Trophoblast cell (in vitro differentiated cells and primary cell): ENCODE data around the gene C1orf122.

ENCODE experiments used
- DNase-seq, 2 donors: peaks; one replicate each; pipeline ENCODE4 v3.0.0-alpha.2; 2016
- H2AFZ ChIP-seq: 2 replicates; pipeline ENCODE4 v1.6.1; 2013; ENCODE audit warnings: low read length, moderate library complexity, mild to moderate bottlenecking; ENCODE audit not compliant: insufficient read depth, poor library complexity
- H2AK5ac ChIP-seq: 2 replicates; pipeline ENCODE4 v1.6.1; 2013; ENCODE audit warnings: mild to moderate bottlenecking, low read length
- H2BK120ac ChIP-seq: 2 replicates; pipeline ENCODE4 v1.6.1; 2013; ENCODE audit warnings: low read length, mild to moderate bottlenecking, moderate library complexity; ENCODE audit not compliant: insufficient read depth, poor library complexity
- H2BK12ac ChIP-seq: 2 replicates; pipeline ENCODE4 v1.6.1; 2013; ENCODE audit warnings: mild to moderate bottlenecking, low read length, moderate library complexity
- H2BK5ac ChIP-seq: 2 replicates; pipeline ENCODE4 v1.6.1; 2013; ENCODE audit warnings: low read length, low read depth, moderate library complexity, mild to moderate bottlenecking; ENCODE audit not compliant: poor library complexity
- H3K14ac ChIP-seq: 2 replicates; pipeline ENCODE4 v1.6.1; 2013; ENCODE audit warnings: mild to moderate bottlenecking, low read length
- H3K18ac ChIP-seq: 2 replicates; pipeline ENCODE4 v1.6.1; 2013; ENCODE audit warnings: mild to moderate bottlenecking, low read length
- H3K23ac ChIP-seq: 2 replicates; pipeline ENCODE4 v1.6.1; 2013; ENCODE audit warnings: low read length
- H3K27ac ChIP-seq: 2 replicates; pipeline ENCODE4 v1.5.1; 2013; ENCODE audit warnings: low read depth, mild to moderate bottlenecking, inconsistent platforms, low read length, moderate library complexity
- H3K27me3 ChIP-seq: 2 replicates; pipeline ENCODE4 v1.6.1; 2013; ENCODE audit warnings: inconsistent platforms, mild to moderate bottlenecking, low read length, moderate library complexity; ENCODE audit not compliant: insufficient read depth
- H3K36me3 ChIP-seq, 2 experiments: 1 replicate in 1 of 2; 2 replicates in 1 of 2; pipeline ENCODE4 v1.6.1; 2013; ENCODE audit warnings: low read length in 2 of 2, mild to moderate bottlenecking in 2 of 2, moderate library complexity in 1 of 2; ENCODE audit not compliant: insufficient read depth in 2 of 2, control insufficient read depth in 1 of 2
- H3K4ac ChIP-seq: 2 replicates; pipeline ENCODE4 v1.6.1; 2013; ENCODE audit warnings: low read depth, mild to moderate bottlenecking, low read length, moderate library complexity
- H3K4me1 ChIP-seq, 2 experiments: 1 replicate in 1 of 2; 2 replicates in 1 of 2; pipeline ENCODE4 v1.6.1; 2013; ENCODE audit warnings: low read length in 2 of 2, mild to moderate bottlenecking in 2 of 2, moderate library complexity in 1 of 2; ENCODE audit not compliant: insufficient read depth in 2 of 2, control insufficient read depth in 1 of 2
- H3K4me2 ChIP-seq: 2 replicates; pipeline ENCODE4 v1.6.1; 2013; ENCODE audit warnings: inconsistent platforms, mild to moderate bottlenecking, low read length, moderate library complexity
- H3K4me3 ChIP-seq: 2 replicates; pipeline ENCODE4 v1.5.1; 2013; ENCODE audit warnings: mild to moderate bottlenecking, low read depth, low read length, inconsistent platforms
- H3K79me1 ChIP-seq: one replicate; pipeline ENCODE4 v1.6.1; 2013; ENCODE audit warnings: low read length
- H3K79me2 ChIP-seq: 2 replicates; pipeline ENCODE4 v1.6.1; 2013; ENCODE audit warnings: low read length, mild to moderate bottlenecking; ENCODE audit not compliant: control insufficient read depth, insufficient read depth, poor library complexity
- H3K9ac ChIP-seq: 2 replicates; pipeline ENCODE4 v1.6.1; 2013; ENCODE audit warnings: mild to moderate bottlenecking, low read length
- H3K9me3 ChIP-seq: 2 replicates; pipeline ENCODE4 v1.6.1; 2013; ENCODE audit warnings: low read depth, mild to moderate bottlenecking, control low read depth, inconsistent platforms, low read length; ENCODE audit not compliant: insufficient read depth
- H4K12ac ChIP-seq: 2 replicates; pipeline ENCODE4 v1.6.1; 2013; ENCODE audit warnings: low read depth, mild to moderate bottlenecking, low read length, moderate library complexity
- H4K8ac ChIP-seq: 2 replicates; pipeline ENCODE4 v1.6.1; 2013; ENCODE audit warnings: low read depth, mild to moderate bottlenecking, low read length, moderate library complexity
- H4K91ac ChIP-seq: one replicate; pipeline ENCODE4 v1.6.1; 2013; ENCODE audit warnings: low read depth, mild to moderate bottlenecking, low read length, moderate library complexity
- WGBS: extraction: QIAGEN DNeasy Blood & Tissue Kit; methylation state at CpG from one replicate; pipeline ENCODE4 v1.1.7; 2013; ENCODE audit warnings: missing lambda C conversion rate; ENCODE audit not compliant: insufficient read length, insufficient coverage; ENCODE audit errors: extremely low coverage; 5-methylcytosine and 5-hydroxymethylcytosine counted together

The C1orf122 gene

DNA sequence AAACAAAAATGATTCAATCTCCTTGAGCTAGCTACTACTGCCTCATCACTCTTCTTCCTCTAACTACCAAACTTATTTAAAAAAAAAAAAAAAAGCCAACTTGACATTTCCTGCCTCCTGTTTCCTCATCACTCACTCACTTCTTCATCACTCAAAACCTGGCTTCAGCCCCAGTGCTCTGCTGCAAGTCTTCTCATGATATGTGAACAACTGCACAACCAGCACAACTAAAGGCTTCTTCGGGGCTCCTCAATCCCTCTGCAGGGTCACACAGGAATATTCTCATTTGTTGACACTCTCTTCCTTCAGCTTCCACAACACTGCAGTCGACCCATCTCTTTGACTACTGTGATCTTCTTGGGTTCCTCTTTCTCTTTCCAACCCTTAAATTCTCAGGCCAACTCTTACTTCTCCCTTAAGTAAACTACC is 44.2 kb downstream of the C1orf122 start:
- Histone ChIP-seq H2BK12ac (no peak overlapping the region), H2AFZ (no peak overlapping the region), H3K14ac (no peak overlapping the region), H3K4me2 (no peak overlapping the region), H4K91ac (no peak overlapping the region), H4K12ac (no peak overlapping the region), H3K4me1 (no peaks in the 10 kb centered on the region), H2BK5ac (no peak overlapping the region), H3K9me3 (no peaks in the 10 kb centered on the region), H3K79me1 (no peaks in the 10 kb centered on the region), H3K27ac (no peak overlapping the region), H3K79me2 (no peaks in the 10 kb centered on the region), H3K9ac (no peak overlapping the region), H2BK120ac (no peak overlapping the region), H3K23ac (no peak overlapping the region), H3K36me3 (peaks cover 4 to 6% of the 10 kb centered on the region in 2 experiments), H2AK5ac (no peak overlapping the region), H3K4ac (no peak overlapping the region), H3K27me3 (no peaks in the 10 kb centered on the region), H4K8ac (no peak overlapping the region), H3K4me3 (no peak overlapping the region), H3K18ac (no peak overlapping the region)
- no CpG with 5 or more reads among the region's 2 CpGs for WGBS
- no peak for DNase-seq

DNA sequence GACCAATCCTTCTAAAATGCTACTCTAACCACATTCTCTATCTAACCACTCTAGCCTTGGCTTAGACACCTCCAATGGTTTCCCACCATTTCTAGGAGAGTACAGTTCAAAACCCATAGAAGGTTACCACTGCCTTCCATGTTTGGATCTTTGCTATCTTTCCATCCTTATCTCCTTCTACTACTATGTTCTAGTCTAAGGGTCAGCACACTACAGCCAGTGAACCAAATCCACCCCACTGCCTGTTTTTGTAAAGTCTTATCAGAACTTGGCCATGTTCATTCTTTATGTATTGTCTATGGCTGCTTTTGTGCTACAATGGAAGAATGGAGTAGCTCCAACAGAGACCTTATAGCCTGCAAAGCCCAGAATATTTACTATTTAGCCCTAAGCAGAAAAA is 45.6 kb downstream of the C1orf122 start:
- Histone ChIP-seq H2BK5ac (no peak overlapping the region), H3K4me2 (no peak overlapping the region), H4K12ac (no peak overlapping the region), H3K23ac (no peak overlapping the region), H2AK5ac (no peak overlapping the region), H3K9ac (no peak overlapping the region), H3K4me3 (no peak overlapping the region), H3K27ac (no peak overlapping the region), H3K14ac (no peak overlapping the region), H3K79me2 (no peaks in the 10 kb centered on the region), H3K36me3 (peaks cover 7 to 9% of the 10 kb centered on the region in 2 experiments), H2BK12ac (no peak overlapping the region), H3K27me3 (no peaks in the 10 kb centered on the region), H3K4ac (no peak overlapping the region), H2AFZ (no peak overlapping the region), H4K91ac (no peak overlapping the region), H3K79me1 (no peaks in the 10 kb centered on the region), H3K4me1 (no peaks in the 10 kb centered on the region), H3K9me3 (no peaks in the 10 kb centered on the region), H2BK120ac (no peak overlapping the region), H4K8ac (no peak overlapping the region), H3K18ac (no peak overlapping the region)
- no peak for DNase-seq

- Histone ChIP-seq H3K4me1 (no peaks in the 10 kb centered on the region), H3K9ac (no peak overlapping the region), H3K9me3 (no peaks in the 10 kb centered on the region), H3K79me2 (peaks cover 5% of the 10 kb centered on the region), H3K4me2 (no peak overlapping the region), H4K91ac (no peak overlapping the region), H3K18ac (no peak overlapping the region), H3K4ac (no peak overlapping the region), H2AFZ (no peak overlapping the region), H3K14ac (no peak overlapping the region), H2AK5ac (no peak overlapping the region), H4K12ac (no peak overlapping the region), H2BK12ac (no peak overlapping the region), H3K27ac (no peak overlapping the region), H3K36me3 (peaks cover 7 to 8% of the 10 kb centered on the region in 2 experiments), H3K79me1 (peaks cover 5% of the 10 kb centered on the region), H4K8ac (no peak overlapping the region), H3K23ac (no peak overlapping the region), H3K27me3 (no peaks in the 10 kb centered on the region), H3K4me3 (no peak overlapping the region), H2BK5ac (no peak overlapping the region), H2BK120ac (no peak overlapping the region)
- WGBS = no CpG with 5 or more reads among the region's 6 CpGs
- DNase-seq = peak; percentile 86 to 98
These were observed 46.8 kb downstream of the C1orf122 start for GRCh38 chr1:37854406-37854805.
